ENCODE measurements around the gene SLC25A25.
"Not testable (repeated sequence)": the region's sequence is repeated elsewhere in the genome, so short reads cannot be mapped to it uniquely, and the experiment has no call there.

GRCh38 chr9:128135561-128135960 lies 67.5 kb downstream of the SLC25A25 start:
- TF ChIP-seq RAD21 (CRISPR knock-in tag; conservative IDR thresholded peaks at IDR 0.05 in 1 of 2, IDR thresholded peaks at IDR 0.05 in 1 of 2); L3MBTL2 (IDR thresholded peaks at IDR 0.05); TEAD4 (IDR thresholded peaks at IDR 0.05; ENCODE audit: low read length); TEAD4 (CRISPR knock-in tag; IDR thresholded peaks at IDR 0.05; ENCODE audit: borderline replicate concordance); FOSL1 (tag; conservative IDR thresholded peaks at IDR 0.05); CTCF (IDR thresholded peaks at IDR 0.05 in 2 of 3, conservative IDR thresholded peaks at IDR 0.05 in 1 of 3; ENCODE audit: insufficient read depth in 2 of 3, low read depth in 1 of 3, low read length in 3 of 3); ZBTB40 (IDR thresholded peaks at IDR 0.05); ZBTB40 (CRISPR knock-in tag; IDR thresholded peaks at IDR 0.05); GABPA (tag; conservative IDR thresholded peaks at IDR 0.05; ENCODE audit: low read depth); HMG20A (CRISPR knock-in tag; conservative IDR thresholded peaks at IDR 0.05); BHLHE40 (IDR thresholded peaks at IDR 0.05; ENCODE audit: low read length); SNAPC5 (CRISPR knock-in tag; IDR thresholded peaks at IDR 0.05); MEIS2 (IDR thresholded peaks at IDR 0.05; ENCODE audit: partially characterized antibody); RBBP5 (IDR thresholded peaks at IDR 0.05; ENCODE audit: borderline replicate concordance, insufficient read depth, low read length, poor library complexity, severe bottlenecking); MXI1 (IDR thresholded peaks at IDR 0.05; ENCODE audit: low read depth, low read length): not testable (repeated sequence)
